Stomach smooth muscle (tissue), 2 donors: ENCODE measurements around the gene FABP6.
A peak's percentile ranks its signal among the peaks of the same experiment; 100 is the strongest.
"Not testable (repeated sequence)": the region's sequence is repeated elsewhere in the genome, so short reads cannot be mapped to it uniquely, and the experiment has no call there.

Experiments used
- H3K27ac ChIP-seq: one replicate; pipeline ENCODE4 v1.7.0; 2013; ENCODE audit warnings: mild to moderate bottlenecking, low read length, inconsistent platforms
- H3K27me3 ChIP-seq, 2 donors: one replicate each; pipeline ENCODE4 v1.7.0; 2013; ENCODE audit warnings: low read length in 2 of 2; ENCODE audit not compliant: insufficient read depth in 2 of 2, control insufficient read depth in 1 of 2
- H3K36me3 ChIP-seq, 2 donors: one replicate each; pipeline ENCODE4 v1.7.0; 2013; ENCODE audit warnings: low read length in 2 of 2; ENCODE audit not compliant: control insufficient read depth in 2 of 2, insufficient read depth in 2 of 2
- H3K4me1 ChIP-seq: one replicate; pipeline ENCODE4 v1.7.0; 2013; ENCODE audit warnings: low read length; ENCODE audit not compliant: control insufficient read depth, insufficient read depth
- H3K4me3 ChIP-seq, 2 donors: one replicate each; pipeline ENCODE4 v1.7.0; 2013; ENCODE audit warnings: low read length in 2 of 2
- H3K9ac ChIP-seq, 2 donors: one replicate each; pipeline ENCODE4 v1.7.0; 2013; ENCODE audit warnings: low read length in 2 of 2, mild to moderate bottlenecking in 1 of 2
- H3K9me3 ChIP-seq, 2 donors: one replicate each; pipeline ENCODE4 v1.7.0; 2013; ENCODE audit warnings: low read length in 2 of 2; ENCODE audit not compliant: control insufficient read depth in 2 of 2
- donor health status: healthy.
- donor health status: Pancreatic carcinoma.

Gene FABP6

DNA sequence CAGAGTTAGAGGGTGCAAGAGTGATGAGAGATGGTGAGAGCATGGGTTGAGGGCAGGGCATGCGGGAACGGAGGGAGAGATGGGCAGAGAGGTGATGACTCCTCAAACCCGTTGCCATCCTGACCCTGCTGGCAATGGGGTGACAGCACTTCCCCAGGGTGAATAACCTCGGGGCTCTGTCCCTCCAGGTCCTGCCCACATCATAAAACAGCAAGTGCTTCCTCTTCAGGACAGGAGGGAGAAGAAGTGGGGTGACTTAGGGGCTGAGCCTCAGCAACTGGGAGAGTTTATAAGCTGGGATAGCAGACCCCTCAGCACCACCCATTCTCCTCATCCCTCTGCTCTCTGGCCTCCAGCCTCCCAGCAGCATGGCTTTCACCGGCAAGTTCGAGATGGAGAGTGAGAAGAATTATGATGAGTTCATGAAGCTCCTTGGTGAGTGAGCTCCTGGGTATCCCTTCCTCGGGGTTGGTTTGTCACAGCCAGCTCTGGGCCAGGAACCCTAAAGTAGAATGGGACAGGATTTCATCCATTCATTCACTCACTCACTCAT, at the start of gene FABP6:
Gene FABP6 (plus strand): TSS at position 317 of the 553 bp plus-strand sequence. CDS start 52 bp downstream, at position 369.
- H3K4me3 ChIP-seq: no peak within 1 kb of the TSS
- H3K27me3 ChIP-seq: no peaks in the 10 kb centered on the region
- no peak within 1 kb of the TSS for H3K9ac ChIP-seq
- no peak within 1 kb of the TSS for H3K27ac ChIP-seq
- H3K36me3 ChIP-seq: no peaks in the 10 kb centered on the region
- no peaks in the 10 kb centered on the region for H3K9me3 ChIP-seq
- H3K4me1 ChIP-seq: no peaks in the 10 kb centered on the region

DNA sequence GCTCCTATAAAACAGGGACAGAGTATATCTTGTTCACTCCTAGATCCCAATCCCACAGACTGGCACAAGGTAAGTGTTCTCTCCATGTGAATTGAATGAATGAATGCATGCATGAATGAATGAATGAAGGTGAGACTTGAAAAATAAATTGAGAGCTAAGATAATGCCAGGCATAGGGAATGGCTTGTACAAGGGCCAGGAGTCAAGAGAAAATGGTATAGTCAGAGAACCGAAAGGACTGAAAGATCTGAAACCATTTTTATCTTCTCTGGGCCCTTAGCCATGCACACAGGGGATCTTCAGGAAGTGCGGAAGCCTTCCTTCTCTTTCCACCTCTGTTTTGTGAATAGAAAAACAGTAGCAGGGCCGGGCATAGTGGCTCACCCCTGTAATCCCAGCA, 48.4 kb upstream of the FABP6 start:
- Histone ChIP-seq H3K27ac (no peak overlapping the region), H3K4me1 (peaks cover 2% of the 10 kb centered on the region), H3K9ac (no peak overlapping the region), H3K36me3 (no peaks in the 10 kb centered on the region), H3K27me3 (no peaks in the 10 kb centered on the region), H3K4me3 (no peak overlapping the region), H3K9me3 (no peaks in the 10 kb centered on the region)

GRCh38 chr5:160181965-160182622, 47.2 kb upstream of the FABP6 start:
- Histone ChIP-seq H3K9ac (no peak overlapping the region), H3K4me1 (no peaks in the 10 kb centered on the region), H3K4me3 (no peak overlapping the region), H3K27me3 (no peaks in the 10 kb centered on the region), H3K9me3 (no peaks in the 10 kb centered on the region), H3K36me3 (no peaks in the 10 kb centered on the region), H3K27ac (no peak overlapping the region)

DNA sequence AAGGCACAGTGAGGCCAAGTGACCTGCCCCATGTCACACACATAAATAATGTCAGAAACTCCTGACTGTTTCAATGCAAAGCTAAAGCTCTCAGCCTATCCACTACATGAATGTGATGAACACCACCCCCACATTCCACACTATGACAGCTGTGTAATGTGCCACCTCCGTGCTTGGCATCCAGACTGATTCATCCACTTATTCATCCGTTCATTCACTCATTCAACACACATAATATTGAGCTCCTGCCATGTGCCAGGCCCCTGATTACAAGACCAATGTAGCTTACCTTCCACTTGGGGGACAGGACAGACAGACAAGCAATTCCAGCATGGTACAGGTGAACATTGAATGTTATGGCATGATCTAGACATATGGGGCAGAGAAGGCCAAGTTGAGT, 46.2 kb upstream of the FABP6 start:
- Histone ChIP-seq H3K4me1 (peaks cover 4% of the 10 kb centered on the region), H3K27me3 (no peaks in the 10 kb centered on the region), H3K4me3 (no peak overlapping the region)

GRCh38 chr5:160185626-160186360, 43.5 kb upstream of the FABP6 start:
- H3K27me3 ChIP-seq: no peaks in the 10 kb centered on the region
- no peak overlapping the region for H3K27ac ChIP-seq
- H3K4me3 ChIP-seq: no peak overlapping the region
- H3K9ac ChIP-seq: no peak overlapping the region
- H3K36me3 ChIP-seq: no peaks in the 10 kb centered on the region
- H3K9me3 ChIP-seq: no peaks in the 10 kb centered on the region
- peaks cover 8% of the 10 kb centered on the region for H3K4me1 ChIP-seq

More for the DNA sequence above, 46.2 kb upstream of the FABP6 start:
- no peak overlapping the region for H3K27ac ChIP-seq
- no peaks in the 10 kb centered on the region for H3K36me3 ChIP-seq
- no peak overlapping the region for H3K9ac ChIP-seq
- no peaks in the 10 kb centered on the region for H3K9me3 ChIP-seq

DNA sequence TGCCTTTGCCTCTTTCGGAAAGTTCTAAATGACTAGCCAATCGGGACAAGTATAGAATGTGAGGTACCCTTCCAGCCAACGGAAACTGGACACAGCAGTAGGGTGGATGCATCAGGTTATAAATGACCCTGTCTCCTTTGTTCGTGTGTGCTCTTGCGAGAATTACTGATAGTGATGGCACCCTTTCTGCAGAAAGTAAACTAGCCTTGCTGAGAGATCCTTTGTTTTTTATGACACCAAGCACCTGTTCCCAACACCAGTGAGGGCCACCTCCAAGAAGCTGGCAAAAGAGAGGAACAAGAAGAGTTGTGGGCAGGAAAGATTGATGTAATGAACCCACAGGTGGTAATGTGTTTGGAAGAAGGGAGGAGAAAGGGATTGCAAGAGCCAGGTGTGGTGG, 42.8 kb upstream of the FABP6 start:
- Histone ChIP-seq H3K36me3 (no peaks in the 10 kb centered on the region), H3K9ac (no peak overlapping the region), H3K27me3 (no peaks in the 10 kb centered on the region), H3K4me3 (no peak overlapping the region), H3K27ac (no peak overlapping the region), H3K4me1 (peaks cover 8% of the 10 kb centered on the region), H3K9me3 (no peaks in the 10 kb centered on the region)

- H3K4me1 ChIP-seq: peaks cover 8% of the 10 kb centered on the region
- no peaks in the 10 kb centered on the region for H3K36me3 ChIP-seq
- no peaks in the 10 kb centered on the region for H3K9me3 ChIP-seq
- H3K4me3 ChIP-seq: no peak overlapping the region
- H3K27ac ChIP-seq: no peak overlapping the region
- H3K27me3 ChIP-seq: no peaks in the 10 kb centered on the region
- no peak overlapping the region for H3K9ac ChIP-seq
Observed at GRCh38 chr5:160187091-160187490, 42.2 kb upstream of the FABP6 start.

- Histone ChIP-seq H3K27me3 (no peaks in the 10 kb centered on the region), H3K36me3 (no peaks in the 10 kb centered on the region), H3K27ac (no peak overlapping the region), H3K9me3 (no peaks in the 10 kb centered on the region), H3K4me1 (peaks cover 8% of the 10 kb centered on the region), H3K4me3 (peak overlapping the region; percentile 40 to 64), H3K9ac (peak overlapping the region; percentile 21 to 37)
Observed at GRCh38 chr5:160188141-160189015, 40.9 kb upstream of the FABP6 start.

DNA sequence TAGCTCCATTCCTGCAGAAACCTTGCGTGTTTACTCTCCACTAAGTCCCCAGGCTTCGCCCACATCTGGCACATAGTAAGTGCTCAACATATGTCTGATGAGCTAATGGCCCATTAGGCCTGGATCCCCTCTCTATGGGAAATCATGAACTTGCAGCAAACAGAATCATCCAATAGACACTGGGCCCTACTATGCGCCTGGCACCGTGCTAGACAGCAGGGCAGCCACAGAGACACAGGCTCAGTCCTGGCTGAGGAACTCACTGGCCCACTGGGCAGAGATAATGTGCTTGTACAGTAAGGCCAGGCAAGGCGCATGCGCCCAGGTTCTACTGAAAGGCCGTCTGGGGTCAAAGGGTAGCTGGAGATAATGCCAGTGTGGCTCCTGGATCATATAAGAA, 36.9 kb upstream of the FABP6 start:
- Histone ChIP-seq H3K27ac (no peak overlapping the region), H3K9me3 (no peaks in the 10 kb centered on the region)

GRCh38 chr5:160193076-160193475, 36.2 kb upstream of the FABP6 start:
- H3K27me3 ChIP-seq, H3K9ac ChIP-seq, H3K36me3 ChIP-seq, H3K27ac ChIP-seq, H3K4me1 ChIP-seq, H3K4me3 ChIP-seq, H3K9me3 ChIP-seq: not testable (repeated sequence)

More for the DNA sequence above, 36.9 kb upstream of the FABP6 start:
- H3K4me3 ChIP-seq: no peak overlapping the region
- H3K9ac ChIP-seq: no peak overlapping the region
- no peaks in the 10 kb centered on the region for H3K36me3 ChIP-seq
- no peaks in the 10 kb centered on the region for H3K27me3 ChIP-seq
- H3K4me1 ChIP-seq: peaks cover 8% of the 10 kb centered on the region
